ENCODE results near the gene OSCAR.
"Not testable (repeated sequence)": the region's sequence is repeated elsewhere in the genome, so short reads cannot be mapped to it uniquely, and the experiment has no call there.

Gene OSCAR

GRCh38 chr19:54125713-54126112 is 25.1 kb upstream of the OSCAR start:
- no peak for DNase-seq (ENCODE audit: low read depth)

GRCh38 chr19:54124393-54124792 is 23.8 kb upstream of the OSCAR start:
- DNase-seq (ENCODE audit: low read depth), result no peak

- no peak for DNase-seq (ENCODE audit: low read depth)
Measured at GRCh38 chr19:54123682-54124081, 23.1 kb upstream of the OSCAR start.

GRCh38 chr19:54121259-54121658 is 20.7 kb upstream of the OSCAR start:
- no peak for DNase-seq (ENCODE audit: low read depth)

GRCh38 chr19:54115109-54116063 is 14.8 kb upstream of the OSCAR start, which contains the start of the genes PRPF31 and TFPT:
TSS of gene PRPF31 (plus strand) at chr19:54115754. CDS start at chr19:54118279, 2,525 bp downstream.
TSS of gene TFPT (minus strand) at chr19:54115657. CDS start at chr19:54115269, 388 bp downstream.
- peak; percentile 99 for DNase-seq (ENCODE audit: low read depth)

- no peak for DNase-seq (ENCODE audit: low read depth)
Measured at GRCh38 chr19:54114340-54115108, 13.9 kb upstream of the OSCAR start.

GRCh38 chr19:54109651-54110050 is 9.0 kb upstream of the OSCAR start:
- no peak for DNase-seq (ENCODE audit: low read depth)

- DNase-seq (ENCODE audit: low read depth), result no peak
Measured at GRCh38 chr19:54108496-54108895, 7.9 kb upstream of the OSCAR start.

GRCh38 chr19:54107876-54108490 is 7.4 kb upstream of the OSCAR start:
- DNase-seq (ENCODE audit: low read depth), result no peak

GRCh38 chr19:54106716-54107115 is 6.1 kb upstream of the OSCAR start:
- DNase-seq (ENCODE audit: low read depth), result no peak

- DNase-seq (ENCODE audit: low read depth), result no peak
Measured at GRCh38 chr19:54105796-54106195, 5.2 kb upstream of the OSCAR start.

- DNase-seq (ENCODE audit: low read depth), result no peak
Measured at GRCh38 chr19:54104998-54105715, 4.6 kb upstream of the OSCAR start.

- peak; percentile 98 for DNase-seq (ENCODE audit: low read depth)
Measured at GRCh38 chr19:54102421-54103169, 2.0 kb upstream of the OSCAR start, which contains the start of gene NDUFA3. TSS of gene NDUFA3 (plus strand) at chr19:54102855. CDS start at chr19:54102879, 24 bp downstream.

GRCh38 chr19:54099903-54100255 is 724 bp downstream of the OSCAR start:
- DNase-seq (ENCODE audit: low read depth), result not testable (repeated sequence)

GRCh38 chr19:54099190-54099902 is 1.3 kb downstream of the OSCAR start:
- DNase-seq (ENCODE audit: low read depth), result no peak

GRCh38 chr19:54096617-54097106 is 3.9 kb downstream of the OSCAR start:
- DNase-seq (ENCODE audit: low read depth), result no peak

GRCh38 chr19:54095859-54096616 is 4.6 kb downstream of the OSCAR start:
- DNase-seq (ENCODE audit: low read depth), result not testable (repeated sequence)

GRCh38 chr19:54095136-54095858 is 5.3 kb downstream of the OSCAR start:
- no peak for DNase-seq (ENCODE audit: low read depth)

All from HS-27A (cell line).